ENCODE measurements around the gene BRPF3.

BRPF3 gene

DNA sequence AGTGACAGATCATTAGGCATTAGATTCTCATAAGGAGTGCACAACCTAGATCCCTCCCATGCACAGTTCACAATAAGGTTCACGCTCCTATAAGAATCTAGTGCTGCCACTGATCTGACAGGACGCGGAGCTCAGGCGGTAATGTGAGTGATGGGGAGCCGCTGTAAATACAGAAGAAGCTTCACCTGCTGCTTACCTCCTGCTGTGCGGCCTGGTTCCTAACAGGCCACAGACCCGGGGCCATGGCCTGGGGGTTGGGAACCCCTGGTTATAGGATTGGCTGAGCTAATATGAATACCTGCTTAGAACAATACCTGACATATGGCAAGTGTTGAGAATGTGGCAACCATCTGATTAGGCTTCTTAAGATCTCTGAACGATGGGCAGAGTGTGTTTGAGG, 75.7 kb downstream of the BRPF3 start:
- DNase-seq: no peak

DNA sequence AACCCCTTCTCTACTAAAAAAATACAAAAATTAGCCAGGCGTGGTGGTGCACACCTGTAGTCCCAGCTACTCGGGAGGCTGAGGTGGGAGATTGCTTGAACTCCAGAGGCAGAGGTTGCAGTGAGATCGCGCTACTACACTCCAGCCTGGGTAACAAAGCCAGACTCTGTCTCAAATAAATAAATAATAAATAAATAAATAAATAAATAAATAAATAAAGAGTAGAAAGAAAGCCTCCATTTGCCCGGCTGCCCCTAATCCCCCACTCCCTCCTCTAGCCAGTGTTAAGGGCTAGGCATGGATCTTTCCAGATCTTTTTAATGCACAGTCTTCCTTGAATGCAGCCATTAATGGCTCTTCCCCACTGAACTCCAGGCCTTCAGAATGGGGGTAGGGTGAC, 76.5 kb downstream of the BRPF3 start:
- DNase-seq: no peak

DNA sequence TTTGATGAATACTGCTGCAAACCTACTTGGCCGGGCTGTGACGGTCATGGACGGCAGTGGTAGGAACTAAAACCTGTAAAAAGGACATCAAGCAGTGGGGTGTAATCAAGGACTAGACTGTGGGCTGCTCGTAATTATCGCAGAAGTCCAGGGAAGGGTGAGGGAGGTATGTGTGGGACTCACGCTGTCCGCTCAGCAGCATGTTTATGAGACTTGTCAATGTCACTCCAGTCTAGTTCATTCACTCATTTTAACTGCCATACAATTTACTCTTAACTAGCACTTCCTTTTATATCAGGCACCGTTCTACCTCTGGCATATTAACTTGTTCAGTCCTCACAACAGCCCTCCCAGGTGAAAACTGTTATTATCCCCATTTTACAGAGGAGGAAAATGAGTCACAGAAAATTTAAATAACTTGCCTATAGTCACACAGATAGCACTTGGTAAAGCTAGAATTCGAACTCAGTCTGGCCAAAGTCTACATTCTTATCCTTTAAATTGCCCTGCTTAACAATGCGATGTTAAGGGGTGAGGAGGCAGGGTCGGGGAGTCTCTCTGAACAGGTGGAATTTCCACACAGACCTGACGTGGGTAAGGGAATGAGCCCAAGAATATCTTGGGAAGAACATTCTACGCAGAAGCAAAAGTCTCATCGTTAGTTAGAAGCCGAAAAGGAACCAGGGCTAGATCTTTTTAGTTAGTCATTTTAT, 77.4 kb downstream of the BRPF3 start:
- DNase-seq: no peak

DNA sequence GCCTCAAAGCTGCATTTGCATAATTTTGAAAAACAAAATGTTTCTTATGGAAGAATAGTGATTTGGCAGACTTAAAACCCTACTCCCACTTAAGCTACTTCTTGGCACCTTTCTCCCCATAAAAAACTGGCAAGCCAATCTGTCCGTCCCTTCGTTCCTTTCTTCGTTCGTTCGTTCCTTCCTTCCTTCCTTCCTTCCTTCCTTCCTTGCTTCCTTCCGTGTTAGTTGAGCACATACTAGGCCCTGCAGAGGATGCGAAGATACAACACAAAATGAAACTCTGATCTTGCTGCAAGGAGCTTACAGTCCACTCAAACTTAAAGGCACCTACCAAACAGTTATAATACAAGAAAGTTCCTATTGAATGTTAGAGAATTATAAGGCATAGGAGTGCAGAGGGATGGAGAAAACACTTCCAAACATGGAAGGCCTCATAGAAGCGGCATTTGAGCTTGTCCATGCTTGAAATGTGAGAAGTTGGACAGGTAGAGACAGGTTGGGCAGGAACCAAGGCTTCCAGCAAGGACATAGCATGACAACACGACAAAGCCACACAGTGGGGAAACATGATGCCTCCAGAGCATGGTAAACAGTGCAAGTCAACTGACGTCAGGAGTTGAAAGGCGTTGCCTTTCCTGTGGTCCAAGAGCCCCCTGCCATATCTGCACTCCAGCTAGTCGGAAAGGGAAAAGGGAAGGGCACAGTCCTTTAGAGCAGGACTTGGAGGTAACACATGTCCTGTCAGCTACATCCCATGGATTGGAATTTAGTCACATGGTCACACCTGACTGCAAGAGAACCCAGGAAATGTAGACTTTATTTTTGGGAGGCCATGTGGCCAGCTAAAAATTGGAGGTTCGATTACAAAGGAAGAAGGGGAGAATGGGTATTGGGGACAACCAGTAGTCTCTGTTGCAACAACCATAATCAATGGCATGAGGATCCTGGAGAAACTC, 80.3 kb downstream of the BRPF3 start:
- DNase-seq: no peak

DNA sequence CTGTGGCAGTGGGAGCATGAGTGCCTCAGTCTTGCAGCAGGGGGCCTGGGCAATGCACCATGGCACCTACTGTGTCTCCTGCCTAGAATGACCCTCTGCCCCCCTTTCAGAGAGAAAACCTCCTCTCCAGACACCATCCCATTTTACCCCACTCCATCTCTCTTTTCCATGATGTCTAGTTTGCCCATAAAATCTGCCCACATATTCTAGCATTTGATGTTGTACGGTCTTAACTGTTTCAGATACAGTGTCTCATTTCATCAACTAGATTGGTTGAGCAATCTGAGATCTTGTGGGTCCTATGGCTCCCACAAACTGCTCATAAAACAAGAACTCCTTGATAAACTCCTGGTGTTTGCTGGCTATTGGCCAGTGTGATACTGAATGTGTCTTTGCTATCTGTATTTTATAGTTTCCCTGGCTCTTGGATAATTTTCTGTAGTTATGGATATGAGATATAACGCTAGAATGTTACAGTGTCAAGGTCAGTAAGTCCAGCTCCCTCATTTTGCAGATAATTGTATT, 81.5 kb downstream of the BRPF3 start:
- DNase-seq: no peak

DNA sequence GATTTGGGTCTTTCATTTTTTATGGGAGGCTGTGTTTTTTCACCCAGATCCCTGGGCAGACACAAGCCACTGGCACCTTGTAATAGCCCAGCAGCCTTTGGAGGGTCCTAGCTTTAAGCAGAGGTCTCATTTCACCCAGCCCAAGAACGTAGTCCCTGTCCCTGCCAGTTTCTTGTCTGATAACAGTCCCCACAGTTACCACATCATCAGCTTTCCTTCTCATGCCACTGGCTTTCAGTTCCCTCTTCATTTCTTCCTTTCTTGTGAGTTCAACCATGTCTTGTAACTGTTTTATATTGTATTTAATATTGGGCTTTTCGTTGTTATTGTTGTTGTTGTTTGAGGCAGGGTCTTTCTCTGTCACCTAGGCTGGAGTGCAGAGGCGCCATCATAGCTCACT, 83.9 kb downstream of the BRPF3 start:
- no peak for DNase-seq

DNA sequence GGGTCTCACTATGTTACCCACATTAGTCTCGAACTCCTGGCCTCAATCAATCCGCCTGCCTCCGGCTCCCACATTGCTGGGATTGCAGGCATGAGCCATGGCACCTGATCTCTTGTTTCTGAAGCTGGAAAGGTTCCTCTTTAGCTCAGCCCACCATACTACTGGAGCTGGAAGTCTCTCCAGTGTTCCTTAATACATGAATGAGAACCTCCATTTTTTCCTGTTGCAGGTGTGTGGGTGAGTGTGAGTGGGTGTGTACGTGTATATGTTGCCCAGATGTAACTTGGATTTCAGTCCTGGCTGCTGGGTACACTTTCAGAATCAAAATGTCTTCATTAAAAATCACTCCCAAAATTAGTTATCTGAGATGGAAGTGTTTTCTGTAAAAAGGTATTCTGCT, 84.4 kb downstream of the BRPF3 start:
- no peak for DNase-seq
